CD1c-positive myeloid dendritic cell (primary cell): ENCODE data around the gene PXDN.

Experiments
- DNase-seq: peaks from one replicate; pipeline ENCODE4 v3.0.0-alpha.2; 2016; ENCODE audit errors: extremely low spot score

PXDN gene

GRCh38 chr2:1610096-1610485 is 134.2 kb downstream of the PXDN start:
- DNase-seq, result no peak

- no peak for DNase-seq
Measured at GRCh38 chr2:1609485-1610095, 134.7 kb downstream of the PXDN start.

- DNase-seq, result no peak
Measured at GRCh38 chr2:1609040-1609439, 135.3 kb downstream of the PXDN start.

- no peak for DNase-seq
Measured at GRCh38 chr2:1607971-1608688, 136.2 kb downstream of the PXDN start.

- DNase-seq, result no peak
Measured at GRCh38 chr2:1607236-1607920, 136.9 kb downstream of the PXDN start.

GRCh38 chr2:1606421-1607235 is 137.7 kb downstream of the PXDN start:
- DNase-seq, result no peak

GRCh38 chr2:1606046-1606400 is 138.3 kb downstream of the PXDN start:
- DNase-seq, result no peak

- no peak for DNase-seq
Measured at GRCh38 chr2:1605102-1606045, 138.9 kb downstream of the PXDN start.

GRCh38 chr2:1603521-1603920 is 140.8 kb downstream of the PXDN start:
- no peak for DNase-seq

GRCh38 chr2:1603059-1603458 is 141.3 kb downstream of the PXDN start:
- no peak for DNase-seq

- DNase-seq, result no peak
Measured at GRCh38 chr2:1602278-1603010, 141.9 kb downstream of the PXDN start.

- no peak for DNase-seq
Measured at GRCh38 chr2:1601471-1602277, 142.6 kb downstream of the PXDN start.

- DNase-seq, result no peak
Measured at GRCh38 chr2:1601067-1601412, 143.3 kb downstream of the PXDN start.

- DNase-seq, result no peak
Measured at GRCh38 chr2:1600191-1601066, 143.9 kb downstream of the PXDN start.

- no peak for DNase-seq
Measured at GRCh38 chr2:1599301-1600085, 144.8 kb downstream of the PXDN start.

- DNase-seq, result no peak
Measured at GRCh38 chr2:1598800-1599199, 145.5 kb downstream of the PXDN start.

GRCh38 chr2:1598041-1598710 is 146.1 kb downstream of the PXDN start:
- no peak for DNase-seq
